ENCODE results near the gene INKA2. TPM values are rescaled to one million over a fixed set of nuclear protein-coding genes. Genes with fewer than 3 reads are reported as not detected.

The INKA2 gene
- total and polyA plus RNA-seq, 9 donors = 2.3 to 22.2 (median 5.9) TPM

DNA sequence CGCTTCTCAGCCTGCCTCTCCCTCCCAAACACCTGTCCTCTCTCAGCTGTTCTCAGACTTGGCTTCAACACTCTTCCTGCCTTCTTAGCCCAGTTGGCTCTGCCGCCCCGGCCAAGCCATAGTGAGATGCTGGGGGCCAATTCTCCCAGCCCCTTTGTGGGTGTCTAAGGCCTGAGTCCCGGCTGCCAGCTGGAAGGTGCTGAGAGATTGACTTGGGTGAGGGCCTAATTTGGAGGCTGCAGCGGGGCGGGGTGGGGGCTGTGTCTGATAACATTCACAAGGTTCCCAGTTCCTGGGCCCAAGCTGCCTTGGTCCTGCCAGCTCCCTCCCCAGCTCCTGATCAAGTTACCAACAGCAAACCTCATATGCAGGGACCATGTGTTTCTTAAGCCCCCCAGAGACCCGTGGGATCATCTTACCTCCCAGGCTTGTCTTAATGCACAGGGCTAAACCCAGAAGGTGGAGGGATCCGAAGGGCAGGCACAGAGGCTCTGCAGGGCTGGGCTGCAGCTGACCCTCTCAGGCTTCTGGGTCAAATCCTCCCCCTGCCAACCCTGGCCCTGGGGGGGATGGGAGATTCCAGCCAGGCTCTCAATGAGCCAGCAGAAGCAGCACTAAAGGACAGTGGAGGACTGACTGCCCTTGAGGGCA is 9.8 kb downstream of the INKA2 start:
- no peak overlapping the region for H3K27ac ChIP-seq
- no peaks in the 10 kb centered on the region for H3K9me3 ChIP-seq
- 40 to 56% (median 48%) methylated on average over 8 of the region's 8 CpGs for WGBS, 3 donors
- H3K36me3 ChIP-seq = no peaks in the 10 kb centered on the region
- intact Hi-C loops (cut with DNase I) = no loop called here
- peaks cover 4% of the 10 kb centered on the region for H3K4me1 ChIP-seq (ENCODE audit: insufficient read depth)
- no peak for DNase-seq
- no peak for TF ChIP-seq POLR2A (IDR thresholded peaks at IDR 0.05)
- no peak for TF ChIP-seq EP300 (IDR thresholded peaks at IDR 0.05)
- TF ChIP-seq, protein P1, sequence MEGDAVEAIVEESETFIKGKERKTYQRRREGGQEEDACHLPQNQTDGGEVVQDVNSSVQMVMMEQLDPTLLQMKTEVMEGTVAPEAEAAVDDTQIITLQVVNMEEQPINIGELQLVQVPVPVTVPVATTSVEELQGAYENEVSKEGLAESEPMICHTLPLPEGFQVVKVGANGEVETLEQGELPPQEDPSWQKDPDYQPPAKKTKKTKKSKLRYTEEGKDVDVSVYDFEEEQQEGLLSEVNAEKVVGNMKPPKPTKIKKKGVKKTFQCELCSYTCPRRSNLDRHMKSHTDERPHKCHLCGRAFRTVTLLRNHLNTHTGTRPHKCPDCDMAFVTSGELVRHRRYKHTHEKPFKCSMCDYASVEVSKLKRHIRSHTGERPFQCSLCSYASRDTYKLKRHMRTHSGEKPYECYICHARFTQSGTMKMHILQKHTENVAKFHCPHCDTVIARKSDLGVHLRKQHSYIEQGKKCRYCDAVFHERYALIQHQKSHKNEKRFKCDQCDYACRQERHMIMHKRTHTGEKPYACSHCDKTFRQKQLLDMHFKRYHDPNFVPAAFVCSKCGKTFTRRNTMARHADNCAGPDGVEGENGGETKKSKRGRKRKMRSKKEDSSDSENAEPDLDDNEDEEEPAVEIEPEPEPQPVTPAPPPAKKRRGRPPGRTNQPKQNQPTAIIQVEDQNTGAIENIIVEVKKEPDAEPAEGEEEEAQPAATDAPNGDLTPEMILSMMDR (IDR thresholded peaks at IDR 0.05) = no peak
- H3K4me3 ChIP-seq = no peak overlapping the region
- no peaks in the 10 kb centered on the region for H3K27me3 ChIP-seq

DNA sequence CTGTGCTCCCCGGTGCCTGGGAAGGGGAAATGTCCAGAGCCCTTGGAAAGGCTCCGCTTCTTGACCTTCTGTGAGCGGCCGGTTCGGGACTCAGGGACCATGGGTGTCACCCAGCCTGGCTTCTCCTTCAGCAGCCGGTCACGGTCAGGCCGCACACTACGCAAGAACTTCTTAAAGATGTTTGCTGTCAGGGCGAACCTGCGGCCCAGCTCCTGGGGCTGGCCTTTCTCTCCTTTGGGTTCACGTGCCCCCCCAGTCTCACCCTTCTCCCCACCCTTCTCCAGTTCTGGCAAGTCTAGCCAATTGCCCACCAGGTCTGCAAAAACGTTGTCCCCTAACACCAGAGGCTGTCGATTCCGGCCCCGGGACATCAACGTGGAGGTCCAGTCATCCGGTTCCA is 12.1 kb downstream of the INKA2 start:
- Histone ChIP-seq H3K36me3 (no peaks in the 10 kb centered on the region), H3K27me3 (no peaks in the 10 kb centered on the region), H3K4me1 (ENCODE audit: insufficient read depth) (peaks cover under 1% of the 10 kb centered on the region), H3K27ac (no peak overlapping the region), H3K4me3 (no peak overlapping the region), H3K9me3 (no peaks in the 10 kb centered on the region)
- TF ChIP-seq EP300 (IDR thresholded peaks at IDR 0.05) (no peak), POLR2A (IDR thresholded peaks at IDR 0.05) (no peak)
- TF ChIP-seq, protein P1 (IDR thresholded peaks at IDR 0.05) = no peak
- 86 to 90% (median 89%) methylated on average over 18 of the region's 18 CpGs for WGBS, 3 donors
- DNase-seq = no peak
- intact Hi-C loops (cut with DNase I) = no loop called here

DNA sequence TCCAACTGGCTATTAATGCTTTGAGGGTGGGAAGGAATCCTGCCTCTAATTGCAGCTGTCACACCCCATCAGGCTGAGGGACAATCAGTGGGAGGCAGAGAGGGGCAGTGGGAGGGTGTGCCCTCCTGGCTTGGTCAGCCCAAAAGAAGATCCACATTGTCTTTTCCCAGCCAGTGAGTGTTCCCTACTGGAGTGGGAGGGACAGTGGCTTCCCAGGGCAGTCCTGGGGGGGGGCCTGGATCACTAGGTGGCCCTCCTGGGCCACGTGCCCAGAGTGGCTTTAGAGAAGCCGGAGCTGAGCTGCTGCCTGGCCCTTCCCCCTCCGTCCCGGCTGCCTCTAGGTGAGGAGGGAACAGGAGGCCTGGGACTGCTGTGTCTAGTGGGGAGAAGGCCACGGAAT is 14.0 kb downstream of the INKA2 start:
- Histone ChIP-seq H3K4me3 (no peak overlapping the region), H3K4me1 (ENCODE audit: insufficient read depth) (peaks cover 1% of the 10 kb centered on the region), H3K27ac (no peak overlapping the region), H3K9me3 (no peaks in the 10 kb centered on the region), H3K36me3 (no peaks in the 10 kb centered on the region), H3K27me3 (no peaks in the 10 kb centered on the region)
- 31 to 41% (median 32%) methylated on average over 5 of the region's 5 CpGs for WGBS, 3 donors
- TF ChIP-seq, protein P1 (IDR thresholded peaks at IDR 0.05) = no peak
- TF ChIP-seq POLR2A (IDR thresholded peaks at IDR 0.05) (no peak), EP300 (IDR thresholded peaks at IDR 0.05) (no peak)
- no peak for DNase-seq
- intact Hi-C loops (cut with DNase I) = no loop called here

DNA sequence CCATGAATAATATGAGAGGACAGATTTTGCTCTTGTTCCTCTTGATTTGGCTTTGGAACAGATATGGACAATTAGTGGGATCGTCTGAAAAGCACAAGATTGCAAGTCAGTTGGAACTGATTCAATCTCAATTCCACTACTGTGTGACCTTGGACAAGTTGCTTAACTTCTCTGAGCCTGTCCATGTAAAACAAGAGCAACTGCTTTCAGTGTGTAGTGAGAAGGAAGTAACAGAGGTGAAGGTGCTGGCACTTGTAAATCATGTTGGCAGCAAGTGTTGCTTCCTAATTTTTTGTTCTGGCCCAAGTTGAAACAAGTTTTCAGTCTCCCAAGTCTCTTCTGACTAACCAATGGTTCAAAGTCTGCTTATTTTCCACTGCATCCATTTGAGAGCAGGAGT is 15.3 kb downstream of the INKA2 start:
- Histone ChIP-seq H3K27me3 (no peaks in the 10 kb centered on the region), H3K36me3 (no peaks in the 10 kb centered on the region), H3K4me1 (ENCODE audit: insufficient read depth) (peaks cover 1% of the 10 kb centered on the region), H3K9me3 (no peaks in the 10 kb centered on the region), H3K27ac (no peak overlapping the region), H3K4me3 (no peak overlapping the region)
- intact Hi-C loops (cut with DNase I) = no loop called here
- whole genome bisulfite sequencing, 3 donors = 0 to 27% (median 6%) methylated on average over 1 of the region's 1 CpG
- no peak for DNase-seq
- no peak for TF ChIP-seq EP300 (IDR thresholded peaks at IDR 0.05)
- TF ChIP-seq, protein P1 (IDR thresholded peaks at IDR 0.05) = no peak
- no peak for TF ChIP-seq POLR2A (IDR thresholded peaks at IDR 0.05)
